CD8-positive, alpha-beta memory T cell (primary cell): ENCODE results near the gene C3orf33. TPM values are rescaled to one million over a fixed set of nuclear protein-coding genes. Genes with fewer than 3 reads are reported as not detected.
"Not testable (repeated sequence)": the region's sequence is repeated elsewhere in the genome, so short reads cannot be mapped to it uniquely, and the experiment has no call there.

Experiments
- CTCF ChIA-PET: fragments of 350-600 bp; sonication (Branson Sonifier 250); formaldehyde crosslinking; loops from one replicate; lab custom pipeline; 2021; ENCODE audit warnings: antibody characterized with exemption; lab: Charles Lee
- POLR2A ChIA-PET: fragments of 350-600 bp; sonication (Branson Sonifier 250); formaldehyde crosslinking; loops from one replicate; lab custom pipeline; 2021; ENCODE audit warnings: antibody characterized with exemption; lab: Charles Lee
- DNase-seq, 5 donors: peaks; one replicate each; pipeline versions ENCODE4 v3.0.0 to v3.0.0-alpha.2; 2020 to 2022; ENCODE audit warnings: mixed read lengths in 1 of 5
- H3K27ac ChIP-seq: one replicate; pipeline ENCODE4 v1.7.0; 2013; ENCODE audit warnings: low read depth, mild to moderate bottlenecking, low read length, moderate library complexity
- H3K27me3 ChIP-seq: 2 replicates; pipeline ENCODE4 v1.7.0; 2013; ENCODE audit warnings: low read length, mild to moderate bottlenecking; ENCODE audit not compliant: insufficient read depth, poor library complexity, severe bottlenecking
- H3K36me3 ChIP-seq: 2 replicates; pipeline ENCODE4 v1.7.0; 2013; ENCODE audit warnings: mild to moderate bottlenecking, low read length, moderate library complexity; ENCODE audit not compliant: insufficient read depth
- H3K4me1 ChIP-seq: 2 replicates; pipeline ENCODE4 v1.7.0; 2013; ENCODE audit warnings: mild to moderate bottlenecking, low read length, moderate library complexity; ENCODE audit not compliant: insufficient read depth
- H3K4me3 ChIP-seq: 2 replicates; pipeline ENCODE4 v1.7.0; 2013; ENCODE audit warnings: mild to moderate bottlenecking, low read length
- H3K9me3 ChIP-seq: 2 replicates; pipeline ENCODE4 v1.7.0; 2013; ENCODE audit warnings: mild to moderate bottlenecking, low read length
- H3K27ac Mint-ChIP-seq, 8 donors: one replicate each; pipeline ENCODE4 v1.8.0; 2020 to 2021; ENCODE audit warnings: mixed read lengths in 8 of 8, mild to moderate bottlenecking in 6 of 8, inconsistent platforms in 3 of 8, moderate library complexity in 3 of 8
- H3K27me3 Mint-ChIP-seq, 2 donors: one replicate each; pipeline ENCODE4 v1.8.0; 2020 to 2021; ENCODE audit warnings: mixed read lengths in 2 of 2, mild to moderate bottlenecking in 1 of 2, moderate library complexity in 1 of 2
- H3K36me3 Mint-ChIP-seq, 3 donors: one replicate each; pipeline ENCODE4 v1.8.0; 2020 to 2021; ENCODE audit warnings: mixed read lengths in 3 of 3, inconsistent platforms in 1 of 3, mild to moderate bottlenecking in 1 of 3
- H3K4me1 Mint-ChIP-seq, 3 donors: one replicate each; pipeline ENCODE4 v1.8.0; 2020 to 2021; ENCODE audit warnings: mixed read lengths in 3 of 3, inconsistent platforms in 1 of 3, mild to moderate bottlenecking in 1 of 3
- H3K4me3 Mint-ChIP-seq, 7 donors: one replicate each; pipeline ENCODE4 v1.8.0; 2020 to 2021; ENCODE audit warnings: mixed read lengths in 7 of 7, mild to moderate bottlenecking in 6 of 7, moderate library complexity in 4 of 7, inconsistent platforms in 2 of 7
- H3K9me3 Mint-ChIP-seq, 5 donors: one replicate each; pipeline ENCODE4 v1.8.0; 2020 to 2022; ENCODE audit warnings: mixed read lengths in 5 of 5, mild to moderate bottlenecking in 3 of 5, moderate library complexity in 2 of 5, inconsistent platforms in 1 of 5
- polyA plus RNA-seq: library from polyadenylated mRNA; unstranded; fragments of 300-500 nt; fragmentation: Illumina TruSeq; gene quantifications from one replicate; pipeline ENCODE4 v1.2.3, GENCODE V29; 2021
- total RNA-seq, 2 experiments: library from RNA; stranded (reverse); gene quantifications; one replicate each; pipeline ENCODE4 v1.2.3, GENCODE V29; 2021

Gene C3orf33
- total and polyA plus RNA-seq, 3 experiments from 2014 or later = 1.8 to 4.9 (median 2.2) TPM

GRCh38 chr3:155846119-155846518 is 40.0 kb upstream of the C3orf33 start:
- H3K27ac ChIP-seq = no peak overlapping the region
- ChIA-PET CTCF (interaction anchor here (2.0 kb wide), 1 partner anchor 40 kb away, joined by 5 read pairs; the partner anchor contains the start of gene C3orf33), POLR2A (no interaction called here)

DNA sequence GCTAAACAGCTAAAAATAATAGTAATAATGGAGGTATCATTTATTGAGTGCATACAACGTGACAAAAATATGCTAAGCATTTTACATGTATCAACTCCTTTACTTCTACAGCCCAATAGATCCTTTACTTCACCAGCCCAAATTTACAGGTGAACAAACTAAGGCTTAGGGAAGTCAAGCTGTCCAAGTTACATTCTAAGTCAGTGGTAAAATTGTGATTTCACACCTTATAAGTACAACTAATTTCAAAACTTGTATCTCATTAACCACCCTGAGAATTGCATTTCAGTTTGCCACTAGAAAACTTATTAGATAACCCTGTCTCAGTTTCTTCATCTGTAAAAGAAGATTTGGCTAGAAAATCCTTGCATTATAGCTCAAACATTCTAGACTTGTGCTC is 37.5 kb upstream of the C3orf33 start:
- Mint-ChIP-seq H3K36me3 (peaks cover 0 to 28% (median 7%) of the 10 kb centered on the region in 3 donors), H3K4me1 (peaks cover 34 to 59% (median 52%) of the 10 kb centered on the region in 3 donors), H3K4me3 (peak overlapping the region in 1 of 7 donors; percentile 20), H3K9me3 (no peaks in the 10 kb centered on the region), H3K27me3 (no peaks in the 10 kb centered on the region), H3K27ac (peak overlapping the region in 5 of 8 donors; percentile 18 to 73 (median 41))
- ChIA-PET POLR2A (no interaction called here), CTCF (interaction anchor here (1.6 kb wide), 1 partner anchor 38 kb away, joined by 4 read pairs; the partner anchor contains the start of gene C3orf33)
- no peaks in the 10 kb centered on the region for H3K9me3 ChIP-seq
- H3K27ac ChIP-seq = no peak overlapping the region
- H3K27me3 ChIP-seq = no peaks in the 10 kb centered on the region
- H3K36me3 ChIP-seq = no peaks in the 10 kb centered on the region
- no peak overlapping the region for H3K4me3 ChIP-seq
- no peak for DNase-seq
- H3K4me1 ChIP-seq = peaks cover 9% of the 10 kb centered on the region

More at GRCh38 chr3:155846119-155846518, 40.0 kb upstream of the C3orf33 start:
- Histone ChIP-seq H3K4me3 (no peak overlapping the region), H3K27me3 (no peaks in the 10 kb centered on the region), H3K9me3 (no peaks in the 10 kb centered on the region), H3K4me1 (peaks cover 22% of the 10 kb centered on the region), H3K36me3 (no peaks in the 10 kb centered on the region)
- Mint-ChIP-seq H3K4me3 (peak overlapping the region; percentile 3 to 46 (median 16)), H3K9me3 (no peaks in the 10 kb centered on the region), H3K27me3 (no peaks in the 10 kb centered on the region), H3K36me3 (peaks cover 0 to 35% (median 8%) of the 10 kb centered on the region in 3 donors), H3K4me1 (peaks cover 42 to 73% (median 69%) of the 10 kb centered on the region in 3 donors), H3K27ac (peak overlapping the region in 3 of 8 donors; percentile 6 to 12 (median 10))
- no peak for DNase-seq

GRCh38 chr3:155835341-155836071 is 29.4 kb upstream of the C3orf33 start:
- no peak overlapping the region for H3K4me3 ChIP-seq
- H3K9me3 ChIP-seq = no peaks in the 10 kb centered on the region
- Mint-ChIP-seq H3K36me3 (peaks cover 3 to 30% (median 13%) of the 10 kb centered on the region in 3 donors), H3K4me1 (peaks cover 17 to 22% (median 20%) of the 10 kb centered on the region in 3 donors), H3K4me3 (peak overlapping the region in 1 of 7 donors; percentile 10), H3K9me3 (peaks cover 0 to 3% (median 0%) of the 10 kb centered on the region in 5 donors), H3K27ac (peak overlapping the region in 2 of 8 donors; percentile 44 to 57), H3K27me3 (no peaks in the 10 kb centered on the region)
- H3K4me1 ChIP-seq = peaks cover 4% of the 10 kb centered on the region
- no peak overlapping the region for H3K27ac ChIP-seq
- no peaks in the 10 kb centered on the region for H3K36me3 ChIP-seq
- ChIA-PET POLR2A (no interaction called here), CTCF (interaction anchor here (1.0 kb wide), 1 partner anchor 30 kb away, joined by 3 read pairs; the partner anchor contains the start of gene C3orf33)
- DNase-seq = peak in 1 of 5 donors; percentile 34
- no peaks in the 10 kb centered on the region for H3K27me3 ChIP-seq

DNA sequence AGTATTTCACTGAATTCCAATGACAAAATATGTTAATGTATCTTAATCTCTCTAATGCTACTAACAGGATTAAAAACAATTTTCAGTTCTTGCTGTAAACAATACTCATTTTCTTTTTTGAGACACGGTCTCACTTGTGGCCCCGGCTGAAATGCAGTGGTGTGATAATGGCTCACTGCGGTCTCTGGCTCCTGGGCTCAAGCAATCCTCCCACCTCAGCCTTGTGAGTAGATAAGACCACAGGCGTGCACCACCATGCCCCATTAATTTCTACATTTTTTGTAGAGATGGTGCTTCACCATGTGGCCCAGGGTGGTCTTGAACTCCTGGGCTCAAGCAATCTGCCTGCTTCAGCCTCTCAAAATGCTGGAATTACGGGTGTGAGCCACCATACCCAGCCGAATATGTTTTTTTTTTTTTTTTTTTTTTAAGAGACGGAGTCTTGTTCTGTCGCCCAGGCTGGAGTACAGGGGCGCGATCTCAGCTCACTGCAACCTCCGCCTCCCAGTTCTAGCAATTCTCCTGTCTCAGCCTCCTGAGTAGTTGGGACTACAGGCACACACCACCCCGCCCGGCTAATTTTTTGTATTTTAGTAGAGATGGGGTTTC is 22.5 kb upstream of the C3orf33 start:
- H3K27me3 ChIP-seq, POLR2A ChIA-PET, H3K27me3 Mint-ChIP-seq, H3K4me3 Mint-ChIP-seq, H3K4me3 ChIP-seq, DNase-seq, H3K4me1 Mint-ChIP-seq, H3K9me3 ChIP-seq, H3K27ac ChIP-seq, H3K9me3 Mint-ChIP-seq, H3K4me1 ChIP-seq, H3K36me3 ChIP-seq: not testable (repeated sequence)
- H3K36me3 Mint-ChIP-seq = peaks cover 3 to 42% (median 8%) of the 10 kb centered on the region in 3 donors
- CTCF ChIA-PET = interaction anchor here (2.0 kb wide), 1 partner anchor 22 kb away, joined by 12 read pairs; the partner anchor contains the start of gene C3orf33
- peak overlapping the region in 2 of 8 donors; percentile 10 to 74 for H3K27ac Mint-ChIP-seq

DNA sequence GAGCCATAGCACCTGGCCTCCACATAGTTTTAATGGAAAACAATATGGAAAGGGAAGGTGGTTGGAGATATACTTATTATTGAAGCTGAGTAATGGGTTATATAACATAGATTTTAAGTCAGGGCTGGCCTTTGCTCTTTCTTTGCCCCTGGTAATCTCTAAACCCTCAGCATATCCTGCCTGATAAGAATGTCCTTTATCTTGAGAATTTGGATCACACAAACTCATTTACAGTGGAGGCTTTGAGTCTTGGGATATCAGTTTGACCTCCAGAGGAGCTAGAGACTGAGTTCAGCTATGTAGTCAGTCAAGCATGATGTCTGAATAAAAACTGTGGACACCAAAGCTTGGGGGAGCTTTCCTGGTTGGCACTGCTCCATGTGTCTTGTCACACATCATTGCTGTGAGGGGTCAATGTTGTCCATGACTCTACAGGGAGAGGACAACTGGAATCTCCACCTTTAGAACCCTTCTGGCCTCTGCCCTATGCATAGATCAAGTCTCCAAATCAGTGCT is 9.0 kb upstream of the C3orf33 start:
- Histone ChIP-seq H3K9me3 (no peaks in the 10 kb centered on the region), H3K36me3 (no peaks in the 10 kb centered on the region), H3K27ac (no peak overlapping the region), H3K4me1 (no peaks in the 10 kb centered on the region), H3K4me3 (no peak overlapping the region), H3K27me3 (peaks cover 3% of the 10 kb centered on the region)
- Mint-ChIP-seq H3K27me3 (peaks cover 5% of the 10 kb centered on the region in 2 donors), H3K4me3 (no peak overlapping the region), H3K9me3 (no peaks in the 10 kb centered on the region), H3K36me3 (peaks cover 0 to 2% (median 0%) of the 10 kb centered on the region in 3 donors), H3K27ac (no peak overlapping the region), H3K4me1 (no peaks in the 10 kb centered on the region)
- ChIA-PET CTCF (interaction anchor here (3.0 kb wide), 1 partner anchor 9 kb away, joined by 20 read pairs; the partner anchor contains the start of gene C3orf33), POLR2A (no interaction called here)
- DNase-seq = no peak

DNA sequence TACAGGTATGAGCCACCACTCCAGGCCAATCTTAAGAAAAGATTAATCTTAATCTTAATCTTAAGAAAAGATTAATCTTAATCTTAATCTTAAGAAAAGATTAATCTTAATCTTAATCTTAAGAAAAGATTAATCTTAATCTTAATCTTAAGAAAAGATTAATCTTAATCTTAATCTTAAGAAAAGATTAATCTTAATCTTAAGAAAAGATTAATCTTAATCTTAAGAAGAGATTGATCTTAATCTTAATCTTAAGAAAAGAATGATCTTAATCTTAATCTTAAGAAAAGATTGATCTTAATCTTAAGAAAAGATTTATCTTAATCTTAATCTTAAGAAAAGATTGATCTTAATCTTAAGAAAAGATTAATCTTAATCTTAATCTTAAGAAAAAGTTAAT is 7.1 kb upstream of the C3orf33 start:
- H3K9me3 ChIP-seq, H3K4me1 Mint-ChIP-seq, H3K36me3 Mint-ChIP-seq, H3K4me3 Mint-ChIP-seq, H3K4me3 ChIP-seq, H3K27me3 ChIP-seq, H3K9me3 Mint-ChIP-seq, H3K4me1 ChIP-seq, H3K27ac ChIP-seq, H3K36me3 ChIP-seq, H3K27ac Mint-ChIP-seq, CTCF ChIA-PET, DNase-seq: not testable (repeated sequence)
- POLR2A ChIA-PET = interaction anchor here (0.6 kb wide), 1 partner anchor 36 kb away, joined by 3 read pairs; no protein-coding TSS in a partner anchor
- H3K27me3 Mint-ChIP-seq = peaks cover 5 to 12% of the 10 kb centered on the region in 2 donors

DNA sequence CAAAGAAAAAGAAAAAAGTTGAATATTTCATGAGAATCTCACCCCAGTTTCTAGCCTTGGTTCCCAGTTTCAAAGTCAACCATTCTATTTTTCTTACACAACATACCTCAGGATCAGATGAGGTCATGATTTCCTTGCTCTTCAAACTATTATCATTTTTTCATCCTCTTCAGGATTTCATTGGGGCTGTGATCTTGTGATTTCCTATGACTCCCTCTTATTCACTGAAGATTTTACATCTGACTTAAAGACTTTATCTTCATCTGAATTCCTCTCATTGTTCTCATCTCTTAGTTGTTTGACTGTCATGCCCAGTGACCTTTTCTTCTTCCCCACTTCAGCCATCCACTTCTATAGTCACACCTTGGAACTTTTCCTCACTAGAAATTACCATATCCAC is 3.1 kb upstream of the C3orf33 start:
- no peak overlapping the region for H3K4me3 ChIP-seq
- Mint-ChIP-seq H3K9me3 (no peaks in the 10 kb centered on the region), H3K27ac (peak overlapping the region in 1 of 8 donors; percentile 0), H3K36me3 (peaks cover 0 to 6% (median 0%) of the 10 kb centered on the region in 3 donors), H3K4me1 (peaks cover 12 to 22% (median 17%) of the 10 kb centered on the region in 3 donors), H3K4me3 (peak overlapping the region in 1 of 7 donors; percentile 2), H3K27me3 (peaks cover 5 to 12% of the 10 kb centered on the region in 2 donors)
- H3K4me1 ChIP-seq = no peaks in the 10 kb centered on the region
- H3K27me3 ChIP-seq = peaks cover 3% of the 10 kb centered on the region
- POLR2A ChIA-PET = no interaction called here
- no peak overlapping the region for H3K27ac ChIP-seq
- no peaks in the 10 kb centered on the region for H3K9me3 ChIP-seq
- CTCF ChIA-PET = no interaction called here
- DNase-seq = no peak
- H3K36me3 ChIP-seq = no peaks in the 10 kb centered on the region
